K562 (cell line): ENCODE results near the gene GNAT3. TPM values are rescaled to one million over a fixed set of nuclear protein-coding genes. Genes with fewer than 3 reads are reported as not detected.

Experiments
- ATAC-seq: fragments of 200-7000 bp; cut with Tn5 transposase; 3 replicates; pipeline ENCODE4 v1.9.1; 2020; ENCODE audit warnings: moderate library complexity
- BruUV-seq: library from RNA; stranded (reverse); fragments of 400-500 nt; replicated peaks from 2 replicates; lab custom pipeline; 2021; lab: Mats Ljungman, UMichigan
- CTCF ChIA-PET: fragments of 300-600 bp; formaldehyde crosslinking; extraction: SDS; loops from one replicate; lab custom pipeline; 2021; ENCODE audit warnings: low intra/inter-chr PET ratio; lab: Yijun Ruan, JAX
- POLR2A ChIA-PET: fragments of 300-600, 350-650 bp; sonication (Branson Sonifier 250); formaldehyde crosslinking; extraction: SDS; loops from one replicate; lab custom pipeline; 2021; ENCODE audit warnings: antibody characterized with exemption, inconsistent platforms; lab: Yijun Ruan, JAX
- DNase-seq, 4 experiments: peaks; one replicate each; pipeline versions ENCODE4 v3.0.0 to v3.0.0-alpha.2; 2011 to 2018; ENCODE audit warnings: low spot score in 3 of 4, mixed read lengths in 3 of 4; ENCODE audit errors: extremely low read depth in 1 of 4
- FAIRE-seq: peaks from 2 replicates; lab custom pipeline; 2011; peaks lifted over from hg19 to GRCh38; lab: Jason Lieb, UNC
- H2AFZ ChIP-seq: 2 replicates; pipeline ENCODE4 v1.6.0; 2011; ENCODE audit warnings: low read depth, low read length, control low read depth, inconsistent platforms
- H3K27ac ChIP-seq: fragments of 200-600 bp; 3 replicates; pipeline ENCODE4 v1.8.0; 2011; ENCODE audit warnings: low read depth, mild to moderate bottlenecking, control low read depth, inconsistent platforms, low read length, moderate library complexity, mixed read lengths; ENCODE audit errors: extremely low read depth
- H3K27me3 ChIP-seq, 2 experiments: fragments of 300-600 bp in 1 of 2; 2 replicates in 1 of 2; 3 replicates in 1 of 2; pipeline versions ENCODE4 v1.6.0 to v1.8.0; 2011; ENCODE audit warnings: inconsistent platforms in 2 of 2, low read length in 2 of 2, mild to moderate bottlenecking in 1 of 2, mixed read lengths in 1 of 2, moderate library complexity in 1 of 2; ENCODE audit not compliant: control insufficient read depth in 2 of 2, insufficient read depth in 2 of 2
- H3K36me3 ChIP-seq: fragments of 300-600 bp; 3 replicates; pipeline ENCODE4 v1.8.0; 2011; ENCODE audit warnings: mild to moderate bottlenecking, low read length, inconsistent platforms; ENCODE audit not compliant: control insufficient read depth, insufficient read depth
- H3K4me1 ChIP-seq, 2 experiments: fragments of 200-600 bp in 1 of 2; replicated peaks in 1 of 2; 2 replicates in 1 of 2; 3 replicates in 1 of 2; pipeline versions ENCODE4 v1.5.1 to v1.8.0; 2011; ENCODE audit warnings: inconsistent platforms in 2 of 2, low read length in 2 of 2, mild to moderate bottlenecking in 1 of 2, mixed read lengths in 1 of 2, moderate library complexity in 1 of 2; ENCODE audit not compliant: control insufficient read depth in 2 of 2, insufficient read depth in 2 of 2
- H3K4me2 ChIP-seq: 2 replicates; pipeline ENCODE4 v1.6.1; 2011; ENCODE audit warnings: low read length, control low read depth, inconsistent platforms, mixed read lengths; ENCODE audit not compliant: insufficient read depth
- H3K4me3 ChIP-seq: fragments of 200-600 bp; sonication (generic), shearing (Covaris generic); 2 replicates; pipeline ENCODE4 v1.5.1; 2016; ENCODE audit warnings: control low read depth, inconsistent platforms
- H3K79me2 ChIP-seq: fragments of 200-600 bp; 3 replicates; pipeline ENCODE4 v1.8.0; 2011; ENCODE audit warnings: low read length, inconsistent platforms; ENCODE audit not compliant: control insufficient read depth, insufficient read depth
- H3K9ac ChIP-seq, 2 experiments: 2 replicates each; pipeline versions ENCODE4 v1.6.0 to v1.6.1; 2011; ENCODE audit warnings: low read depth in 2 of 2, low read length in 2 of 2, control low read depth in 1 of 2, inconsistent platforms in 1 of 2, mild to moderate bottlenecking in 1 of 2, mixed read lengths in 1 of 2; ENCODE audit not compliant: insufficient read depth in 1 of 2
- H3K9me1 ChIP-seq: one replicate; pipeline ENCODE4 v1.6.0; 2011; ENCODE audit warnings: inconsistent platforms, mild to moderate bottlenecking, low read length, moderate library complexity; ENCODE audit not compliant: control insufficient read depth, insufficient read depth
- H3K9me3 ChIP-seq: replicated peaks from 2 replicates; pipeline ENCODE4 v1.5.1; 2011; ENCODE audit warnings: low read depth, low read length, inconsistent platforms; ENCODE audit not compliant: control insufficient read depth, insufficient read depth
- H4K20me1 ChIP-seq: replicated peaks from 2 replicates; pipeline ENCODE4 v1.6.1; 2011; ENCODE audit warnings: low read length, inconsistent platforms, mixed read lengths; ENCODE audit not compliant: control insufficient read depth, insufficient read depth
- CTCFL ChIP-seq: IDR thresholded peaks from 2 replicates; pipeline ENCODE4 v1.6.1; 2011; ENCODE audit warnings: borderline replicate concordance, low read depth, mild to moderate bottlenecking, moderate library complexity, low read length; ENCODE audit not compliant: insufficient read depth, poor library complexity, severe bottlenecking
- FOXM1 ChIP-seq, 2 experiments: fragments of 450-650 bp in 1 of 2; sonication (generic) in 1 of 2; formaldehyde crosslinking in 1 of 2; IDR thresholded peaks; 2 replicates each; pipeline versions ENCODE4 v1.6.1 to v1.9.0; 2017 to 2022; ENCODE audit warnings: low read depth in 2 of 2, mild to moderate bottlenecking in 2 of 2, missing genetic modification reagents in 1 of 2, moderate library complexity in 1 of 2
- GABPB1 ChIP-seq: sonication (generic); formaldehyde crosslinking; IDR thresholded peaks from 2 replicates; pipeline ENCODE4 v1.8.0; 2022; ENCODE audit warnings: mild to moderate bottlenecking, missing genetic modification reagents
- GATAD2A ChIP-seq: fragments of 450-650 bp; IDR thresholded peaks from 2 replicates; pipeline ENCODE4 v1.6.1; 2017
- GTF2A2 ChIP-seq: IDR thresholded peaks from 2 replicates; pipeline ENCODE4 v1.6.1; 2016; ENCODE audit warnings: mild to moderate bottlenecking, missing genetic modification characterization, missing compliant biosample characterization
- SMARCC2 ChIP-seq: fragments of 450-650 bp; IDR thresholded peaks from 2 replicates; pipeline ENCODE4 v1.6.1; 2017; ENCODE audit warnings: antibody characterized with exemption, moderate library complexity, mild to moderate bottlenecking, low read depth
- WGBS: fragments of 100-300 bp; shearing (Covaris generic); methylation state at CpG from one replicate; pipeline ENCODE4 v1.1.6; 2016; ENCODE audit warnings: low coverage, mixed read lengths; ENCODE audit not compliant: insufficient coverage; ENCODE audit errors: missing lambda C conversion rate; 5-methylcytosine and 5-hydroxymethylcytosine counted together
- in situ Hi-C: fragments of 300-500 bp; cut with MboI; formaldehyde crosslinking; loops from 4 replicates; pipeline ENCODE4 v1.15.0; 2018; ENCODE audit warnings: inconsistent platforms, mixed read lengths
- intact Hi-C: fragments of 100-400 bp; cut with micrococcal nuclease; formaldehyde crosslinking; loops from 2 replicates; pipeline ENCODE4 v1.14.2; 2022
- polyA plus RNA-seq, 8 experiments: library from polyadenylated mRNA; depleted of rRNA in 4 of 8; stranded (reverse) in 5 of 8; unstranded in 3 of 8; fragments of >200 nt; fragmentation: Nextera tagmentation in 2 of 8; fragmentation: Illumina TruSeq in 1 of 8; extraction: Ambion mirVana in 2 of 8; extraction: Trizol in 1 of 8; gene quantifications; 2 replicates each; pipeline versions ENCODE4 v1.2.1 to v1.2.3, GENCODE V29; 2011 to 2014; ENCODE audit warnings: inconsistent platforms in 1 of 8, missing spikeins in 1 of 8
- total RNA-seq, 7 experiments: library from RNA; depleted of rRNA in 6 of 7; stranded (reverse); fragments of >200 nt in 6 of 7; fragmentation: Illumina TruSeq in 2 of 7; extraction: Trizol in 2 of 7; gene quantifications; 2 replicates each; pipeline versions ENCODE4 v1.2.1 to v1.2.3, GENCODE V29; 2011 to 2021; ENCODE audit warnings: low replicate concordance in 1 of 7

GNAT3 gene
- total and polyA plus RNA-seq, 9 of the 15 experiments (the other 6 are each of a cell fraction or from before 2014, with no cell fraction given) = not detected

- in situ Hi-C loops = no loop called here
- H4K20me1 ChIP-seq = no peaks in the 10 kb centered on the region
- H3K9me3 ChIP-seq = 0 out of 2 replicates have a peak, but pooled peaks cover 2% of the 10 kb centered on the region
- no peak overlapping the region for H2AFZ ChIP-seq
- H3K27ac ChIP-seq = no peak overlapping the region
- intact Hi-C loops = no loop called here
- H3K9me1 ChIP-seq = no peaks in the 10 kb centered on the region
- no peak overlapping the region for H3K4me3 ChIP-seq
- no peak overlapping the region for H3K9ac ChIP-seq
- ATAC-seq (no peak), DNase-seq (no peak), FAIRE-seq (no peak)
- ChIA-PET CTCF (no interaction called here), POLR2A (no interaction called here)
- no peaks in the 10 kb centered on the region for H3K4me1 ChIP-seq
- WGBS = 0% methylated on average over 2 of the region's 2 CpGs
- no TSS peak for BruUV-seq
- no peaks in the 10 kb centered on the region for H3K79me2 ChIP-seq
- H3K36me3 ChIP-seq = no peaks in the 10 kb centered on the region
- no peak overlapping the region for H3K4me2 ChIP-seq
- no peak for TF ChIP-seq GTF2A2 (tag)
- TF ChIP-seq SMARCC2 = no peak
- no peak for TF ChIP-seq FOXM1 (IDR thresholded peaks at IDR 0.05; ENCODE audit: low read depth)
- no peak for TF ChIP-seq FOXM1 (CRISPR knock-in tag; IDR thresholded peaks at IDR 0.05; ENCODE audit: low read depth)
- TF ChIP-seq CTCFL = no peak
- TF ChIP-seq GABPB1 (CRISPR knock-in tag) = no peak
- TF ChIP-seq GATAD2A = no peak
- no peaks in the 10 kb centered on the region for H3K27me3 ChIP-seq
Measured at GRCh38 chr7:80478683-80479082, 33.2 kb downstream of the GNAT3 start.
